ENCODE measurements around the gene ADAM12. TPM values are rescaled to one million over a fixed set of nuclear protein-coding genes. Genes with fewer than 3 reads are reported as not detected.

The ADAM12 gene
- total and polyA plus RNA-seq, 2 donors, result 0.96 to 4.6 TPM

DNA sequence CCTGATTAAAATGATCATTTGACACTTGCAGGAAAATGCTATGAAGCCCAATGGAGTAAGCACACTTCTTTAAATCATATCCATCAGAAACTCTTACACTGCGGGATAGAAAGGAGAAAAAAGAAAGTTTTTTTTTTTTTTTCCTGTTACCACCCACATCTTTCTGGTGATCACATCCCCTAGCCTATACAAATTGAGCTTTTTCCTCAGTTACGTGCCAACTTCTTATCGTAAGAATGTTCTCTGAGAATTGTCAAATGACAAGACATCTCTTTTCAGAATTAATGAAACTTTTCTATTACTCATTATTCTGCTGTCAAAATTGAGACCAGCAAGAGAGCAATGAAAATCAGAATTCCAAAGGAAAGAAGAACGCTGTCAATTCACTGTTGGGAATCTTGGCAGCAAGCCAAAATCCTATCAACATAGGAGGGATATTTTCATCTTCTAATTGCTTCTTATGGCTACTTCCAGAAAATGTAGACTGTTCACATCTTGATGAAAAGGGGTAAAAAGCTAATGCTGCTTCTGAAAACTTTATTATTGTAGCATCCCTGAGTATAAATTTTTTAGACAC lies 179.5 kb downstream of the ADAM12 start:
- DNase-seq (ENCODE audit: low read depth in 6 of 9, low spot score in 9 of 9), result no peak
- Histone ChIP-seq H3K9me3 (ENCODE audit: control insufficient read depth in 2 of 2, insufficient read depth in 1 of 2, low read length in 1 of 2) (no peaks in the 10 kb centered on the region), H3K4me1 (ENCODE audit: control insufficient read depth in 2 of 2, insufficient read depth in 2 of 2, low read length in 2 of 2) (no peaks in the 10 kb centered on the region), H3K36me3 (ENCODE audit: control insufficient read depth in 2 of 2, insufficient read depth in 2 of 2, low read length in 1 of 2) (no peaks in the 10 kb centered on the region), H3K4me3 (ENCODE audit: low read length in 2 of 2) (no peak overlapping the region), H3K27me3 (ENCODE audit: control insufficient read depth in 2 of 2, insufficient read depth in 1 of 2, low read length in 1 of 2) (no peaks in the 10 kb centered on the region), H3K27ac (ENCODE audit: low read depth in 1 of 2, low read length in 1 of 2) (no peak overlapping the region)
- 89% methylated on average over 4 of the region's 4 CpGs for WGBS

DNA sequence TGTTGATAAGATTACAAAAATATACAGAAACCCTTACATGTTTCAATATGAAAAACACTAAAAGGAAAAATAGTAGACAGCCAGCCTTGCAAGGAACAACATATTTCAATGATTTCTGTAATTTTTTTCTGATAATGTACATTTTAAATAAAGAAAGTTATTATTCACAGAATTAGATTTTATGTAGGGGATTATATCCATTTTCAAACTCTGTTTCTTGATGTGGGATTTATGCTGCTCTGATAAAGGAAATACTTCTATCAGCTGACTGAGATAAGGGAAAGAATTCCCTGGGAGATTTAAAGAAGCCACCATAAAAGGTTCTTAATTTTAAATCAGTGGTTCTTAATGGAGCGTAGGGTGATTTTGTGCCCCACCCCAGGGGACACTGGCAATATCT lies 180.4 kb downstream of the ADAM12 start:
- Histone ChIP-seq H3K9me3 (ENCODE audit: control insufficient read depth in 2 of 2, insufficient read depth in 1 of 2, low read length in 1 of 2) (no peaks in the 10 kb centered on the region), H3K27me3 (ENCODE audit: control insufficient read depth in 2 of 2, insufficient read depth in 1 of 2, low read length in 1 of 2) (no peaks in the 10 kb centered on the region), H3K4me3 (ENCODE audit: low read length in 2 of 2) (no peak overlapping the region), H3K36me3 (ENCODE audit: control insufficient read depth in 2 of 2, insufficient read depth in 2 of 2, low read length in 1 of 2) (no peaks in the 10 kb centered on the region), H3K4me1 (ENCODE audit: control insufficient read depth in 2 of 2, insufficient read depth in 2 of 2, low read length in 2 of 2) (no peaks in the 10 kb centered on the region), H3K27ac (ENCODE audit: low read depth in 1 of 2, low read length in 1 of 2) (no peak overlapping the region)
- DNase-seq (ENCODE audit: low read depth in 6 of 9, low spot score in 9 of 9), result no peak
- 92% methylated on average over 1 of the region's 1 CpG for WGBS

DNA sequence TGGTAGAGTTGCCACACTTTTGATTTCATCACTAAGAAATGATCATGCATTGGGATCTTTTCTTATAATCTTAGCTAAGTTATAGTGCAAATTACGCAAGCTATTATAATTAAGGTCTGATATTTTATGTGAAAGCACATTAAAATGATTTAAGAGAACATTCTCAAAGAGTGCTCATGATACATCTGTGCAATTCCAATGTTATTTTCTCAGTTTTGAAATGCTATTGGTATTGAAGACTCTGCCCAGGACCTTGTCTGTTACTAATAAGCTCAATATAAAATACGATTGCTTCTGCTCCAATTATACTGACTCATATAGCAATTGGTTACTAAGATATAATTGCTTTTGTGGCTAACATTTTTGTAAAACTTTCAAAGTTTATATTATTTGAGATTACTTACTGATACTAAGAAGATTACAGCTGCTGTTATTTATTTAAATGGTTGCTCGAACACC lies 180.9 kb downstream of the ADAM12 start:
- WGBS, result 94% methylated on average over 3 of the region's 3 CpGs

DNA sequence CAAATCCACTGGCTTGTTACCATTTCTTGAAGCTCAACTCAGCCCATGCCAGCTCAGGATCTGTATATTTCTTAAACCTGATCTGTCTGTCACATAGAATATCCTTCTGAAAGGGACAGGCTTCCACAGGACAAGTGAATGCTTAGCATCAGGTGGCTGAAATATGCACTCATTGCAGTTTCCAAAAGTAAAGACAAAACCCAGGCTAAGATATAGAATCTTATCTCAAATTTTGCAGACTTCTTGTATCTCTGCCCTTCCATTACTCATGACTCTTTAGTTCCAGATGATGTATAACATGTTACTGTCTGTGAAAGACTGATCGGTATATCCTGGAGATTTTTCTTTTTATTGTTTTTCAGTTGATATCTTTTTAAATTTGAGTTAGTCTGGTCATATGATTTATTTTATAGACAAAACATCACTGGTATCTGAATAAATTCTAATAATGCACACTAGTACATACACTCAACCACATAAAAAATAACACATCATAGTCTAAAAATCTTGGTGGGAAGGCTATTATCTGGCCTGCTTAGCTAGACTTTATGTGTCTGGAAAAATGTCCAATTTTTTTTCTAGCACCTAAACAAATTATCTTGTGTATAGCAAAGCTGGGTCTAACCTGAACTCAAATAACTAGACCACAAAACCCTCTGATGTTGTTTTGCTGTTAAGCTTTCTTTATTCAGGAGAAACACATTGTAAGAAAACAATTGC lies 182.6 kb downstream of the ADAM12 start:
- no peaks in the 10 kb centered on the region for H3K4me1 ChIP-seq (ENCODE audit: control insufficient read depth in 2 of 2, insufficient read depth in 2 of 2, low read length in 2 of 2)
- WGBS, result 98% methylated on average over 1 of the region's 1 CpG
- no peak overlapping the region for H3K4me3 ChIP-seq (ENCODE audit: low read length in 2 of 2)
- H3K27me3 ChIP-seq (ENCODE audit: control insufficient read depth in 2 of 2, insufficient read depth in 1 of 2, low read length in 1 of 2), result no peaks in the 10 kb centered on the region
- H3K27ac ChIP-seq (ENCODE audit: low read depth in 1 of 2, low read length in 1 of 2), result no peak overlapping the region
- DNase-seq (ENCODE audit: low read depth in 6 of 9, low spot score in 9 of 9), result no peak
- no peaks in the 10 kb centered on the region for H3K9me3 ChIP-seq (ENCODE audit: control insufficient read depth in 2 of 2, insufficient read depth in 1 of 2, low read length in 1 of 2)
- H3K36me3 ChIP-seq (ENCODE audit: control insufficient read depth in 2 of 2, insufficient read depth in 2 of 2, low read length in 1 of 2), result no peaks in the 10 kb centered on the region

More for the DNA sequence above, 180.9 kb downstream of the ADAM12 start:
- Histone ChIP-seq H3K27me3 (ENCODE audit: control insufficient read depth in 2 of 2, insufficient read depth in 1 of 2, low read length in 1 of 2) (no peaks in the 10 kb centered on the region), H3K4me3 (ENCODE audit: low read length in 2 of 2) (no peak overlapping the region), H3K36me3 (ENCODE audit: control insufficient read depth in 2 of 2, insufficient read depth in 2 of 2, low read length in 1 of 2) (no peaks in the 10 kb centered on the region), H3K4me1 (ENCODE audit: control insufficient read depth in 2 of 2, insufficient read depth in 2 of 2, low read length in 2 of 2) (no peaks in the 10 kb centered on the region), H3K27ac (ENCODE audit: low read depth in 1 of 2, low read length in 1 of 2) (no peak overlapping the region), H3K9me3 (ENCODE audit: control insufficient read depth in 2 of 2, insufficient read depth in 1 of 2, low read length in 1 of 2) (no peaks in the 10 kb centered on the region)
- DNase-seq (ENCODE audit: low read depth in 6 of 9, low spot score in 9 of 9), result no peak

DNA sequence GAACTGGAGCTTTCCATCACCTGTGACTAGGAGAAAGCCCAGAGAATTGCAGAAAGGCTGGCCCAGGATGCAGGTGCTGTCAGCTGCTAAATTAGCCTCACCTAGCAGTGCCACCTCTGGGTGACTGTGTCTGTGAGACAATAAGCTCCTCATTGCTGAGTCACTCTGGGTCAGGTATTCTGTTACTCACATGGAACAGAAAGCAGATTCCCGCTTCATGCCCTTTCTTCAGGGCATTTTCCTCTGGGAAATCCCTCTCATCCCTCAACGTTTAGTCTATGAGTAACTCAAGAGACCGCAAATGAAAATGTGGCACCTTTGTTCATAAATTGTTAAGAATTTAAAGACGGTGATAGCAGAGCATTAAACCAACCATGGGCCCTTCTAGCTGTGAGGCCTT lies 184.0 kb downstream of the ADAM12 start:
- H3K27ac ChIP-seq (ENCODE audit: low read depth in 1 of 2, low read length in 1 of 2), result no peak overlapping the region
- H3K4me3 ChIP-seq (ENCODE audit: low read length in 2 of 2), result no peak overlapping the region
- H3K4me1 ChIP-seq (ENCODE audit: control insufficient read depth in 2 of 2, insufficient read depth in 2 of 2, low read length in 2 of 2), result no peaks in the 10 kb centered on the region
- no peaks in the 10 kb centered on the region for H3K36me3 ChIP-seq (ENCODE audit: control insufficient read depth in 2 of 2, insufficient read depth in 2 of 2, low read length in 1 of 2)
- WGBS, result 97% methylated on average over 4 of the region's 4 CpGs
- DNase-seq (ENCODE audit: low read depth in 6 of 9, low spot score in 9 of 9), result no peak
- no peaks in the 10 kb centered on the region for H3K27me3 ChIP-seq (ENCODE audit: control insufficient read depth in 2 of 2, insufficient read depth in 1 of 2, low read length in 1 of 2)
- H3K9me3 ChIP-seq (ENCODE audit: control insufficient read depth in 2 of 2, insufficient read depth in 1 of 2, low read length in 1 of 2), result no peaks in the 10 kb centered on the region

DNA sequence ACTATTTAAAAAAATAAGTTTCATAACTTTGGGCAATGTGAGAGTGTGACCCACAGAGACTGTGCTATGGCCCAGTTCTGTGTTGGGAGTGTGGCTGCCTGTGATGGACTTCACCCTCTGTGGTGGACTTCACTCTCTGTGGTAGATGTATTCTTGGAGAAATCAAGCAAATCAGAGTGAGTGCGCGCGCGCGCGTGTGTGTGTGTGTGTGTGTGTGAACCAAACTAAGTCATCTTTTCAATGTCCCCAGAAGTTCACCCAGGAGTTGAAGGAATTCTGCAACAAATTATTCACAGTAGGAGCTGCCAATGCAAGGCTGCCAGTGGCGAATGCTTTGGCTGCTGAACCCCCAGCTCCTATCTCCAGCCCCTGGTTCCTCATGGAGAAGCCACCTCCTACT lies 184.5 kb downstream of the ADAM12 start:
- no peaks in the 10 kb centered on the region for H3K4me1 ChIP-seq (ENCODE audit: control insufficient read depth in 2 of 2, insufficient read depth in 2 of 2, low read length in 2 of 2)
- H3K4me3 ChIP-seq (ENCODE audit: low read length in 2 of 2), result no peak overlapping the region
- no peaks in the 10 kb centered on the region for H3K36me3 ChIP-seq (ENCODE audit: control insufficient read depth in 2 of 2, insufficient read depth in 2 of 2, low read length in 1 of 2)
- no peaks in the 10 kb centered on the region for H3K27me3 ChIP-seq (ENCODE audit: control insufficient read depth in 2 of 2, insufficient read depth in 1 of 2, low read length in 1 of 2)
- H3K9me3 ChIP-seq (ENCODE audit: control insufficient read depth in 2 of 2, insufficient read depth in 1 of 2, low read length in 1 of 2), result no peaks in the 10 kb centered on the region
- 97% methylated on average over 7 of the region's 7 CpGs for WGBS
- no peak for DNase-seq (ENCODE audit: low read depth in 6 of 9, low spot score in 9 of 9)
- no peak overlapping the region for H3K27ac ChIP-seq (ENCODE audit: low read depth in 1 of 2, low read length in 1 of 2)

- Histone ChIP-seq H3K27ac (ENCODE audit: low read depth in 1 of 2, low read length in 1 of 2) (no peak overlapping the region), H3K9me3 (ENCODE audit: control insufficient read depth in 2 of 2, insufficient read depth in 1 of 2, low read length in 1 of 2) (no peaks in the 10 kb centered on the region), H3K4me1 (ENCODE audit: control insufficient read depth in 2 of 2, insufficient read depth in 2 of 2, low read length in 2 of 2) (no peaks in the 10 kb centered on the region), H3K4me3 (ENCODE audit: low read length in 2 of 2) (no peak overlapping the region), H3K27me3 (ENCODE audit: control insufficient read depth in 2 of 2, insufficient read depth in 1 of 2, low read length in 1 of 2) (no peaks in the 10 kb centered on the region), H3K36me3 (ENCODE audit: control insufficient read depth in 2 of 2, insufficient read depth in 2 of 2, low read length in 1 of 2) (no peaks in the 10 kb centered on the region)
- 73% methylated on average over 8 of the region's 8 CpGs for WGBS
- DNase-seq (ENCODE audit: low read depth in 6 of 9, low spot score in 9 of 9), result no peak
Observed at GRCh38 chr10:126201603-126202002, 186.7 kb downstream of the ADAM12 start.

GRCh38 chr10:126199221-126199998 lies 188.9 kb downstream of the ADAM12 start:
- 93% methylated on average over 13 of the region's 13 CpGs for WGBS
- Histone ChIP-seq H3K4me1 (ENCODE audit: control insufficient read depth in 2 of 2, insufficient read depth in 2 of 2, low read length in 2 of 2) (no peaks in the 10 kb centered on the region), H3K9me3 (ENCODE audit: control insufficient read depth in 2 of 2, insufficient read depth in 1 of 2, low read length in 1 of 2) (no peaks in the 10 kb centered on the region), H3K4me3 (ENCODE audit: low read length in 2 of 2) (no peak overlapping the region), H3K36me3 (ENCODE audit: control insufficient read depth in 2 of 2, insufficient read depth in 2 of 2, low read length in 1 of 2) (no peaks in the 10 kb centered on the region), H3K27ac (ENCODE audit: low read depth in 1 of 2, low read length in 1 of 2) (no peak overlapping the region), H3K27me3 (ENCODE audit: control insufficient read depth in 2 of 2, insufficient read depth in 1 of 2, low read length in 1 of 2) (no peaks in the 10 kb centered on the region)
- DNase-seq (ENCODE audit: low read depth in 6 of 9, low spot score in 9 of 9), result no peak

- Histone ChIP-seq H3K27ac (ENCODE audit: low read depth in 1 of 2, low read length in 1 of 2) (no peak overlapping the region), H3K9me3 (ENCODE audit: control insufficient read depth in 2 of 2, insufficient read depth in 1 of 2, low read length in 1 of 2) (no peaks in the 10 kb centered on the region), H3K4me3 (ENCODE audit: low read length in 2 of 2) (no peak overlapping the region), H3K36me3 (ENCODE audit: control insufficient read depth in 2 of 2, insufficient read depth in 2 of 2, low read length in 1 of 2) (no peaks in the 10 kb centered on the region), H3K4me1 (ENCODE audit: control insufficient read depth in 2 of 2, insufficient read depth in 2 of 2, low read length in 2 of 2) (no peaks in the 10 kb centered on the region), H3K27me3 (ENCODE audit: control insufficient read depth in 2 of 2, insufficient read depth in 1 of 2, low read length in 1 of 2) (no peaks in the 10 kb centered on the region)
- DNase-seq (ENCODE audit: low read depth in 6 of 9, low spot score in 9 of 9), result no peak
Observed at GRCh38 chr10:126198681-126199080, 189.6 kb downstream of the ADAM12 start.

All from thymus (tissue), 11 donors.